T-helper 9 cell (primary cell): ENCODE measurements around the gene PHLDA3.
"Not testable (repeated sequence)": the region's sequence is repeated elsewhere in the genome, so short reads cannot be mapped to it uniquely, and the experiment has no call there.

ENCODE experiments used
- DNase-seq: peaks from one replicate; pipeline ENCODE4 v3.0.0-alpha.2; 2020

Gene PHLDA3

GRCh38 chr1:201503397-201504176 is 34.6 kb upstream of the PHLDA3 start:
- DNase-seq = no peak

GRCh38 chr1:201502511-201502857 is 33.5 kb upstream of the PHLDA3 start:
- no peak for DNase-seq

GRCh38 chr1:201501812-201502510 is 33.0 kb upstream of the PHLDA3 start:
- no peak for DNase-seq

GRCh38 chr1:201501144-201501543 is 32.2 kb upstream of the PHLDA3 start:
- no peak for DNase-seq

GRCh38 chr1:201500670-201501120 is 31.7 kb upstream of the PHLDA3 start:
- no peak for DNase-seq

GRCh38 chr1:201499795-201500669 is 31.0 kb upstream of the PHLDA3 start:
- no peak for DNase-seq

- no peak for DNase-seq
Measured at GRCh38 chr1:201499191-201499590, 30.2 kb upstream of the PHLDA3 start.

GRCh38 chr1:201498621-201499020 is 29.6 kb upstream of the PHLDA3 start:
- DNase-seq = no peak

GRCh38 chr1:201497935-201498509 is 29.0 kb upstream of the PHLDA3 start:
- no peak for DNase-seq

GRCh38 chr1:201496296-201496690 is 27.3 kb upstream of the PHLDA3 start:
- DNase-seq = no peak

- DNase-seq = no peak
Measured at GRCh38 chr1:201495551-201496295, 26.7 kb upstream of the PHLDA3 start.

GRCh38 chr1:201493757-201494617 is 25.0 kb upstream of the PHLDA3 start:
- no peak for DNase-seq

- not testable (repeated sequence) for DNase-seq
Measured at GRCh38 chr1:201493026-201493656, 24.2 kb upstream of the PHLDA3 start.

- DNase-seq = no peak
Measured at GRCh38 chr1:201491896-201492511, 23.0 kb upstream of the PHLDA3 start.

- DNase-seq = no peak
Measured at GRCh38 chr1:201490708-201491131, 21.7 kb upstream of the PHLDA3 start.

GRCh38 chr1:201489643-201490261 is 20.8 kb upstream of the PHLDA3 start:
- DNase-seq = no peak

GRCh38 chr1:201488830-201489589 is 20.0 kb upstream of the PHLDA3 start:
- no peak for DNase-seq

- no peak for DNase-seq
Measured at GRCh38 chr1:201487742-201488141, 18.8 kb upstream of the PHLDA3 start.

GRCh38 chr1:201486187-201486586 is 17.2 kb upstream of the PHLDA3 start:
- no peak for DNase-seq
